Fibroblast of skin of left biceps (primary cell): ENCODE results near the gene SLC6A9.

Source experiments
- DNase-seq, 2 experiments: peaks; one replicate each; pipeline ENCODE4 v3.0.0-alpha.2; 2013; ENCODE audit warnings: low read depth in 2 of 2

The SLC6A9 gene

GRCh38 chr1:44031252-44032169, at the start of gene SLC6A9:
Gene SLC6A9, minus strand, starts transcription at chr1:44031462. Its CDS starts 7,185 bp downstream, at chr1:44024277.
- peak; percentile 76 to 78 for DNase-seq

- DNase-seq, result no peak
These were observed 48.3 kb upstream of the SLC6A9 start for GRCh38 chr1:44079566-44079965.

- no peak for DNase-seq
These were observed 46.8 kb upstream of the SLC6A9 start for GRCh38 chr1:44078104-44078503.

GRCh38 chr1:44077421-44077820, 46.2 kb upstream of the SLC6A9 start:
- DNase-seq, result no peak

GRCh38 chr1:44076066-44076465, 44.8 kb upstream of the SLC6A9 start:
- DNase-seq, result no peak

GRCh38 chr1:44074415-44074814, 43.2 kb upstream of the SLC6A9 start:
- DNase-seq, result no peak

GRCh38 chr1:44073528-44073927, 42.3 kb upstream of the SLC6A9 start:
- no peak for DNase-seq

- no peak for DNase-seq
These were observed 41.6 kb upstream of the SLC6A9 start for GRCh38 chr1:44072821-44073220.

- DNase-seq, result peak; percentile 66 to 70
These were observed 40.9 kb upstream of the SLC6A9 start for GRCh38 chr1:44072204-44072603.

GRCh38 chr1:44071461-44071860, 40.2 kb upstream of the SLC6A9 start:
- no peak for DNase-seq

GRCh38 chr1:44068442-44068921, 37.2 kb upstream of the SLC6A9 start:
- DNase-seq, result no peak

- no peak for DNase-seq
These were observed 36.3 kb upstream of the SLC6A9 start for GRCh38 chr1:44067266-44068250.

- no peak for DNase-seq
These were observed 31.5 kb upstream of the SLC6A9 start for GRCh38 chr1:44062656-44063179.

GRCh38 chr1:44061857-44062256, 30.6 kb upstream of the SLC6A9 start:
- no peak for DNase-seq

GRCh38 chr1:44060830-44061267, 29.6 kb upstream of the SLC6A9 start:
- no peak for DNase-seq

- DNase-seq, result no peak
These were observed 28.5 kb upstream of the SLC6A9 start for GRCh38 chr1:44059664-44060355.

- no peak for DNase-seq
These were observed 27.9 kb upstream of the SLC6A9 start for GRCh38 chr1:44059212-44059611.

- no peak for DNase-seq
These were observed 26.0 kb upstream of the SLC6A9 start for GRCh38 chr1:44057293-44057692.

- DNase-seq, result no peak
These were observed 22.1 kb upstream of the SLC6A9 start for GRCh38 chr1:44053394-44053793.

- no peak for DNase-seq
These were observed 19.0 kb upstream of the SLC6A9 start for GRCh38 chr1:44050261-44050660.

- peak; percentile 87 to 88 for DNase-seq
These were observed 18.6 kb upstream of the SLC6A9 start for GRCh38 chr1:44049839-44050238.
